Upper lobe of left lung (tissue), 6 donors: ENCODE measurements around the gene PTH2R. TPM values are rescaled to one million over a fixed set of nuclear protein-coding genes. Genes with fewer than 3 reads are reported as not detected.
"Not testable (repeated sequence)": the region's sequence is repeated elsewhere in the genome, so short reads cannot be mapped to it uniquely, and the experiment has no call there.

Experiments used
- ATAC-seq, 2 donors: fragments of 200-7000 bp; cut with Tn5 transposase; one replicate each; pipeline ENCODE4 v1.9.1; 2022; ENCODE audit warnings: mild to moderate bottlenecking in 2 of 2, moderate library complexity in 2 of 2; ENCODE audit not compliant: low FRiP score in 2 of 2
- DNase-seq, 2 donors: peaks; one replicate each; pipeline ENCODE4 v3.0.0-alpha.2; 2019 to 2020
- H3K27ac ChIP-seq, 4 donors: fragments of 200-600 bp; sonication (generic); one replicate each; pipeline ENCODE4 v1.5.1; 2016 to 2019
- H3K27me3 ChIP-seq, 4 donors: fragments of 200-600 bp; sonication (generic); one replicate each; pipeline ENCODE4 v1.5.1; 2017 to 2019
- H3K36me3 ChIP-seq, 4 donors: fragments of 200-600 bp; sonication (generic); one replicate each; pipeline ENCODE4 v1.5.1; 2016 to 2019
- H3K4me1 ChIP-seq, 4 donors: fragments of 200-600 bp; sonication (generic); one replicate each; pipeline ENCODE4 v1.5.1; 2018 to 2019
- H3K4me3 ChIP-seq, 4 donors: fragments of 200-600 bp; sonication (generic); one replicate each; pipeline ENCODE4 v1.5.1; 2017 to 2019; ENCODE audit warnings: mild to moderate bottlenecking in 2 of 4, moderate library complexity in 1 of 4
- H3K9me3 ChIP-seq, 4 donors: fragments of 200-600 bp; sonication (generic); one replicate each; pipeline ENCODE4 v1.5.1; 2018 to 2019
- CTCF ChIP-seq, 6 experiments: fragments of 450-650 bp in 4 of 6; fragments of 200-600 bp in 2 of 6; sonication (generic) in 2 of 6; IDR thresholded peaks; one replicate each; pipeline ENCODE4 v1.5.1; 2016 to 2019; ENCODE audit warnings: antibody characterized with exemption in 6 of 6
- EP300 ChIP-seq, 4 donors: sonication (generic); formaldehyde crosslinking; IDR thresholded peaks; one replicate each; pipeline ENCODE4 v1.5.1; 2017; ENCODE audit warnings: antibody characterized with exemption in 4 of 4, control low read depth in 2 of 4
- POLR2A ChIP-seq, 4 donors: fragments of 450-650 bp; IDR thresholded peaks; one replicate each; pipeline ENCODE4 v1.5.1; 2016 to 2017; ENCODE audit warnings: antibody characterized with exemption in 4 of 4, mild to moderate bottlenecking in 2 of 4
- POLR2AphosphoS5 ChIP-seq, 2 donors: sonication (generic); formaldehyde crosslinking; IDR thresholded peaks; one replicate each; pipeline ENCODE4 v1.5.1; 2017; ENCODE audit warnings: antibody characterized with exemption in 2 of 2
- WGBS, 2 donors: methylation state at CpG; one replicate each; pipeline ENCODE4 v1.1.5; 2017 to 2018; 5-methylcytosine and 5-hydroxymethylcytosine counted together
- total RNA-seq, 6 donors: library from RNA; depleted of rRNA in 4 of 6; stranded (reverse); fragments of >200 nt in 4 of 6; gene quantifications; one replicate each; pipeline versions ENCODE4 v1.1.0 to v1.2.1, GENCODE V29; 2016 to 2021
- donor health status: DM: no; HTN: no; CAD: no; lungs with moderate emphysema.
- donor health status: DM: no; HTN: yes; CAD: no; lungs with severe emphysema.

Gene PTH2R
- total RNA-seq, 6 donors from 2014 or later, result 0.30 to 2.1 (median 0.40) TPM; not detected in 2

GRCh38 chr2:208492069-208492468, 85.5 kb downstream of the PTH2R start:
- TF ChIP-seq EP300 (IDR thresholded peaks at IDR 0.05) (no peak), POLR2A (IDR thresholded peaks at IDR 0.05) (no peak), POLR2AphosphoS5 (IDR thresholded peaks at IDR 0.05) (no peak), CTCF (IDR thresholded peaks at IDR 0.05) (no peak)
- no peaks in the 10 kb centered on the region for H3K27me3 ChIP-seq
- 64 to 70% methylated on average over 3 of the region's 3 CpGs for WGBS, 2 donors
- H3K4me3 ChIP-seq, result no peak overlapping the region
- no peak overlapping the region for H3K27ac ChIP-seq
- H3K4me1 ChIP-seq, result no peaks in the 10 kb centered on the region
- H3K9me3 ChIP-seq, result no peaks in the 10 kb centered on the region
- no peak for DNase-seq
- no peak for ATAC-seq
- no peaks in the 10 kb centered on the region for H3K36me3 ChIP-seq

GRCh38 chr2:208493186-208493585, 86.6 kb downstream of the PTH2R start:
- 70 to 95% methylated on average over 4 to 12 of the region's 12 CpGs for WGBS, 2 donors
- no peak for ATAC-seq
- H3K4me3 ChIP-seq, result no peak overlapping the region
- no peaks in the 10 kb centered on the region for H3K9me3 ChIP-seq
- no peaks in the 10 kb centered on the region for H3K36me3 ChIP-seq
- no peak overlapping the region for H3K27ac ChIP-seq
- TF ChIP-seq EP300 (IDR thresholded peaks at IDR 0.05), result no peak
- H3K27me3 ChIP-seq, result no peaks in the 10 kb centered on the region
- DNase-seq, result peak in 1 of 2 donors; percentile 41
- no peaks in the 10 kb centered on the region for H3K4me1 ChIP-seq

- Histone ChIP-seq H3K4me3 (no peak overlapping the region), H3K27me3 (no peaks in the 10 kb centered on the region), H3K4me1 (no peaks in the 10 kb centered on the region), H3K36me3 (no peaks in the 10 kb centered on the region), H3K27ac (no peak overlapping the region), H3K9me3 (no peaks in the 10 kb centered on the region)
- no peak for TF ChIP-seq CTCF (IDR thresholded peaks at IDR 0.05)
- ATAC-seq (no peak), DNase-seq (no peak)
- whole genome bisulfite sequencing, 2 donors, result 70 to 71% methylated on average over 2 of the region's 2 CpGs
Observed at GRCh38 chr2:208496129-208496528, 89.5 kb downstream of the PTH2R start.

- no peak for DNase-seq
- ATAC-seq, result peak in 1 of 2 donors; percentile 37
- Histone ChIP-seq H3K4me1 (no peaks in the 10 kb centered on the region), H3K27ac (no peak overlapping the region), H3K9me3 (no peaks in the 10 kb centered on the region), H3K27me3 (no peaks in the 10 kb centered on the region), H3K4me3 (no peak overlapping the region), H3K36me3 (no peaks in the 10 kb centered on the region)
- WGBS, 2 donors, result 18 to 44% methylated on average over 7 of the region's 7 CpGs
- no peak for TF ChIP-seq POLR2A (IDR thresholded peaks at IDR 0.05)
- TF ChIP-seq POLR2AphosphoS5 (IDR thresholded peaks at IDR 0.05), result no peak
- no peak for TF ChIP-seq CTCF (IDR thresholded peaks at IDR 0.05)
- TF ChIP-seq EP300 (IDR thresholded peaks at IDR 0.05), result no peak
Observed at GRCh38 chr2:208501206-208501605, 94.6 kb downstream of the PTH2R start.

GRCh38 chr2:208502288-208502687, 95.7 kb downstream of the PTH2R start:
- Histone ChIP-seq H3K4me1 (no peaks in the 10 kb centered on the region), H3K27ac (no peak overlapping the region), H3K27me3 (no peaks in the 10 kb centered on the region), H3K9me3 (no peaks in the 10 kb centered on the region), H3K4me3 (no peak overlapping the region), H3K36me3 (no peaks in the 10 kb centered on the region)
- no peak for ATAC-seq
- TF ChIP-seq CTCF (IDR thresholded peaks at IDR 0.05), result no peak
- no peak for TF ChIP-seq EP300 (IDR thresholded peaks at IDR 0.05)
- no peak for TF ChIP-seq POLR2A (IDR thresholded peaks at IDR 0.05)
- no peak for TF ChIP-seq POLR2AphosphoS5 (IDR thresholded peaks at IDR 0.05)
- DNase-seq, result no peak

GRCh38 chr2:208505365-208505764, 98.8 kb downstream of the PTH2R start:
- not testable (repeated sequence) for H3K36me3 ChIP-seq, H3K27me3 ChIP-seq, H3K4me3 ChIP-seq, ATAC-seq, H3K9me3 ChIP-seq, DNase-seq, H3K4me1 ChIP-seq, H3K27ac ChIP-seq
- 92 to 95% methylated on average over 3 of the region's 3 CpGs for WGBS, 2 donors
